Gastroesophageal sphincter (tissue), 3 donors: Measurements from ENCODE around the gene C1orf21.

ENCODE experiments used
- POLR2A ChIP-seq, 2 donors: fragments of 450-650 bp; IDR thresholded peaks; one replicate each; pipeline ENCODE4 v1.6.1; 2017; ENCODE audit warnings: antibody characterized with exemption in 2 of 2, mild to moderate bottlenecking in 2 of 2, moderate library complexity in 1 of 2
- TF ChIP-seq, protein P1 (sequence below), 4 experiments: fragments of 200-600 bp in 2 of 4; fragments of 450-650 bp in 2 of 4; sonication (generic) in 1 of 4; IDR thresholded peaks; one replicate each; pipeline ENCODE4 v1.5.1; 2017 to 2019; ENCODE audit warnings: antibody characterized with exemption in 4 of 4, mild to moderate bottlenecking in 2 of 4, moderate library complexity in 2 of 4

DNA sequence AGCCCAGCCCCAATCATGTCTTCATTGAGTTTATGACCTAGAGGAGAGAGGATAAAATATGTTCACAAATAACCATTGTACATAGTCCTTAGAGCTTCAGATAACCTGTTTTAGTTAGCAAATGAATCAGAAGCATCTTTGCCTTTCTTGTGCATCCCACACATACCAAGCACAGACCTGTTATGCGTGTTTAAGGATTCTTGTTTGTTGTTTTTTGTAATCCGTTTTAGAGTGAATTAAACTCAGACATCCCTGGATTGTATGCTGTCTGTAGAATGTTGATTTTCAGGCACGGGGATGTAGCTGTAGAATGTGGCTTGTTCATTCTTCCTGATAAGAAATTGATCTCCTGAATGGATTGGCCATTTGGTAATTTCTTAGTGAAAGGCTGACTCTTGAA, 232.0 kb downstream of the C1orf21 start:
- TF ChIP-seq POLR2A (IDR thresholded peaks at IDR 0.05): no peak
- TF ChIP-seq, protein P1, sequence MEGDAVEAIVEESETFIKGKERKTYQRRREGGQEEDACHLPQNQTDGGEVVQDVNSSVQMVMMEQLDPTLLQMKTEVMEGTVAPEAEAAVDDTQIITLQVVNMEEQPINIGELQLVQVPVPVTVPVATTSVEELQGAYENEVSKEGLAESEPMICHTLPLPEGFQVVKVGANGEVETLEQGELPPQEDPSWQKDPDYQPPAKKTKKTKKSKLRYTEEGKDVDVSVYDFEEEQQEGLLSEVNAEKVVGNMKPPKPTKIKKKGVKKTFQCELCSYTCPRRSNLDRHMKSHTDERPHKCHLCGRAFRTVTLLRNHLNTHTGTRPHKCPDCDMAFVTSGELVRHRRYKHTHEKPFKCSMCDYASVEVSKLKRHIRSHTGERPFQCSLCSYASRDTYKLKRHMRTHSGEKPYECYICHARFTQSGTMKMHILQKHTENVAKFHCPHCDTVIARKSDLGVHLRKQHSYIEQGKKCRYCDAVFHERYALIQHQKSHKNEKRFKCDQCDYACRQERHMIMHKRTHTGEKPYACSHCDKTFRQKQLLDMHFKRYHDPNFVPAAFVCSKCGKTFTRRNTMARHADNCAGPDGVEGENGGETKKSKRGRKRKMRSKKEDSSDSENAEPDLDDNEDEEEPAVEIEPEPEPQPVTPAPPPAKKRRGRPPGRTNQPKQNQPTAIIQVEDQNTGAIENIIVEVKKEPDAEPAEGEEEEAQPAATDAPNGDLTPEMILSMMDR (IDR thresholded peaks at IDR 0.05): no peak
